OCI-LY1 (cell line): ENCODE measurements around the gene GLP2R.

Source experiments
- H2AFZ ChIP-seq: fragments of 200-600 bp; sonication (generic), shearing (Covaris generic); 2 replicates; pipeline ENCODE4 v1.6.0; 2014; ENCODE audit warnings: antibody characterized with exemption, mild to moderate bottlenecking, low read length
- H3F3A ChIP-seq: fragments of 200-600 bp; sonication (generic), shearing (Covaris generic); 2 replicates; pipeline ENCODE4 v1.6.0; 2014; ENCODE audit warnings: mild to moderate bottlenecking, antibody characterized with exemption, low read length, moderate library complexity; ENCODE audit not compliant: insufficient read depth
- H3K27ac ChIP-seq: fragments of 200-600 bp; sonication (generic); 2 replicates; pipeline ENCODE4 v1.5.1; 2014; ENCODE audit warnings: low read length, mixed run types, mild to moderate bottlenecking, low read depth; ENCODE audit not compliant: poor library complexity, severe bottlenecking
- H3K27me3 ChIP-seq: fragments of 200-600 bp; sonication (generic); 2 replicates; pipeline ENCODE4 v1.6.0; 2014; ENCODE audit warnings: antibody characterized with exemption, mild to moderate bottlenecking, low read length, moderate library complexity; ENCODE audit not compliant: insufficient read depth
- H3K36me3 ChIP-seq: fragments of 200-600 bp; sonication (generic); 2 replicates; pipeline ENCODE4 v1.6.1; 2014; ENCODE audit warnings: mild to moderate bottlenecking, antibody characterized with exemption, low read length, moderate library complexity, mixed read lengths; ENCODE audit not compliant: insufficient read depth
- H3K4me1 ChIP-seq: fragments of 200-600 bp; sonication (generic); 2 replicates; pipeline ENCODE4 v1.5.1; 2014; ENCODE audit warnings: mild to moderate bottlenecking, low read length, moderate library complexity; ENCODE audit not compliant: insufficient read depth, severe bottlenecking
- H3K4me2 ChIP-seq: fragments of 200-600 bp; sonication (generic), shearing (Covaris generic); 2 replicates; pipeline ENCODE4 v1.6.1; 2014; ENCODE audit warnings: low read length
- H3K4me3 ChIP-seq: fragments of 200-600 bp; sonication (generic); 2 replicates; pipeline ENCODE4 v1.5.1; 2014; ENCODE audit warnings: low read length, low read depth, mild to moderate bottlenecking, mixed read lengths; ENCODE audit not compliant: poor library complexity, severe bottlenecking
- H3K79me2 ChIP-seq: fragments of 200-600 bp; shearing (Covaris generic); 2 replicates; pipeline ENCODE4 v1.6.1; 2016; ENCODE audit warnings: mixed run types, low read length, mixed read lengths; ENCODE audit not compliant: insufficient read depth
- H3K9ac ChIP-seq: fragments of 200-600 bp; sonication (generic), shearing (Covaris generic); 2 replicates; pipeline ENCODE4 v1.6.1; 2014; ENCODE audit warnings: mild to moderate bottlenecking, low read length, mixed read lengths
- H3K9me2 ChIP-seq: fragments of 200-600 bp; sonication (generic), shearing (Covaris generic); 2 replicates; pipeline ENCODE4 v1.6.1; 2014; ENCODE audit warnings: low read depth, mild to moderate bottlenecking, low read length, mixed read lengths
- H3K9me3 ChIP-seq: fragments of 200-600 bp; shearing (Covaris generic); 2 replicates; pipeline ENCODE4 v1.6.1; 2014; ENCODE audit warnings: low read length, mixed read lengths
- H4K20me1 ChIP-seq: fragments of 200-600 bp; sonication (generic), shearing (Covaris generic); 2 replicates; pipeline ENCODE4 v1.6.0; 2016; ENCODE audit warnings: mild to moderate bottlenecking, low read length; ENCODE audit not compliant: insufficient read depth
- CTCF ChIP-seq: fragments of 200-600 bp; sonication (generic), shearing (Covaris generic); IDR thresholded peaks from 2 replicates; pipeline ENCODE4 v1.5.1; 2017; ENCODE audit warnings: mild to moderate bottlenecking, antibody characterized with exemption, low read length, moderate library complexity, mixed read lengths
- EZH2 ChIP-seq: fragments of 200-600 bp; sonication (generic), shearing (Covaris generic); IDR thresholded peaks from 2 replicates; pipeline ENCODE4 v1.8.0; 2017; ENCODE audit warnings: borderline replicate concordance, mixed run types, mild to moderate bottlenecking, antibody characterized with exemption, low read length, moderate library complexity, mixed read lengths

Gene GLP2R

GRCh38 chr17:9806699-9807098 is 19.0 kb upstream of the GLP2R start:
- H3K79me2 ChIP-seq = no peaks in the 10 kb centered on the region
- H3K4me3 ChIP-seq = no peak overlapping the region
- no peaks in the 10 kb centered on the region for H3K36me3 ChIP-seq
- 0 out of 2 replicates have a peak, but pooled peaks cover 3% of the 10 kb centered on the region for H3K27me3 ChIP-seq
- no peak overlapping the region for H3K27ac ChIP-seq
- no peak overlapping the region for H3K4me2 ChIP-seq
- H2AFZ ChIP-seq = no peak overlapping the region
- no peaks in the 10 kb centered on the region for H3K9me2 ChIP-seq
- H3K9me3 ChIP-seq = no peaks in the 10 kb centered on the region
- no peak for TF ChIP-seq EZH2
- H4K20me1 ChIP-seq = no peaks in the 10 kb centered on the region
- H3K9ac ChIP-seq = no peak overlapping the region
- H3F3A ChIP-seq = no peaks in the 10 kb centered on the region
- no peaks in the 10 kb centered on the region for H3K4me1 ChIP-seq

- Histone ChIP-seq H3K4me1 (no peaks in the 10 kb centered on the region), H3K9me2 (no peaks in the 10 kb centered on the region), H4K20me1 (no peaks in the 10 kb centered on the region), H3K27me3 (0 out of 2 replicates have a peak, but pooled peaks cover 3% of the 10 kb centered on the region), H3K36me3 (no peaks in the 10 kb centered on the region), H2AFZ (no peak overlapping the region), H3K4me3 (no peak overlapping the region), H3K79me2 (no peaks in the 10 kb centered on the region), H3K4me2 (no peak overlapping the region), H3K27ac (no peak overlapping the region), H3K9me3 (no peaks in the 10 kb centered on the region), H3F3A (no peaks in the 10 kb centered on the region), H3K9ac (no peak overlapping the region)
- TF ChIP-seq CTCF = no peak
- no peak for TF ChIP-seq EZH2
Observed at GRCh38 chr17:9809409-9809808, 16.3 kb upstream of the GLP2R start.

GRCh38 chr17:9810100-9810949 is 15.4 kb upstream of the GLP2R start:
- no peaks in the 10 kb centered on the region for H3F3A ChIP-seq
- H3K9me3 ChIP-seq = no peaks in the 10 kb centered on the region
- no peak overlapping the region for H3K4me3 ChIP-seq
- no peaks in the 10 kb centered on the region for H4K20me1 ChIP-seq
- no peak overlapping the region for H3K27ac ChIP-seq
- no peak overlapping the region for H2AFZ ChIP-seq
- 0 out of 2 replicates have a peak, but pooled peaks cover 3% of the 10 kb centered on the region for H3K27me3 ChIP-seq
- TF ChIP-seq EZH2 (no peak), CTCF (no peak)
- H3K36me3 ChIP-seq = no peaks in the 10 kb centered on the region
- no peaks in the 10 kb centered on the region for H3K79me2 ChIP-seq
- H3K4me1 ChIP-seq = no peaks in the 10 kb centered on the region
- H3K4me2 ChIP-seq = no peak overlapping the region
- no peaks in the 10 kb centered on the region for H3K9me2 ChIP-seq
- H3K9ac ChIP-seq = no peak overlapping the region
